Measurements from ENCODE around the gene NEIL1. TPM values are rescaled to one million over a fixed set of nuclear protein-coding genes. Genes with fewer than 3 reads are reported as not detected.

The NEIL1 gene
- total and polyA plus RNA-seq, 10 of the 15 experiments (the other 5 are each of a cell fraction or from before 2014, with no cell fraction given): 0.10 to 2.3 (median 0.66) TPM

DNA sequence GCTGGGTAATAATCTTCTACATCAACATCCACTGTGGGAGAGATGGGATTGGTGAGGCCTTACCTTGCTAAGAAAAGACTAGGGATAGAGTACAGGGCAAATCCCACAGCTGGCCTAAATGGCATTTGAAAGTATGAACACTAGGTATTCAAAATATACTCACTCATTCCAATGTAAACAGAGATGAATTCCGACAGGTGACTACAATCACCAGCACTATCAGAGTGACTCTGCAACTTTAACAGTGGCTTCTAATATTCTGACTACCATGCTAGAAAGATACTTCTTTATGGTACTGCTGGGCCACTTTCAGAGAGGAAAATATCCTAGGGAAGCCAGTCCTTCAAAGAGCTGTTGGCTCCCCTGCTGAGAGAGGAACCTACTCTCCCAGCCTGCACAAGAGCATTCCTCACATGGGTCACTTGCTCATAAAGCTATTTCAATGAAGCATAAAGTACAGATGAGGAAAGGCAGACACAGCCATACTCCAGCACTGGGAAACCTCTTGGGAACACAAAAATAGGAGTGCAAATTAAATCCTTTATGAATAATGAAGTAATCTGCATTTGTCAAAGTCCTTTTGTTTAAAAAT, 43.0 kb downstream of the NEIL1 start:
- H4K20me1 ChIP-seq (ENCODE audit: control insufficient read depth, insufficient read depth): no peaks in the 10 kb centered on the region
- SMC1A ChIA-PET (ENCODE audit: uncharacterized antibody, unreplicated experiment): interaction anchor here (0.7 to 2.0 kb wide), 3 partner anchors 22 to 231 kb away, joined by 3 to 11 read pairs (median 3); partner anchors contain the start of gene MAN2C1
- POLR2A ChIA-PET: interaction anchor here (0.6 kb wide), 2 partner anchors 107 to 1994 kb away, joined by 3 read pairs; no protein-coding TSS in a partner anchor
- H3K4me2 ChIP-seq (ENCODE audit: control insufficient read depth, insufficient read depth): no peak overlapping the region
- FAIRE-seq (no peak), DNase-seq (ENCODE audit: low read depth, low spot score) (no peak), ATAC-seq (no peak)
- no peak overlapping the region for H2AFZ ChIP-seq (ENCODE audit: control insufficient read depth, low read depth, low read length)
- no TSS peak for BruUV-seq (replicated peaks)
- H3K79me2 ChIP-seq (ENCODE audit: control insufficient read depth, insufficient read depth, low read length): no peaks in the 10 kb centered on the region
- no peak overlapping the region for H3K27ac ChIP-seq (ENCODE audit: control insufficient read depth, insufficient read depth)
- CTCF ChIA-PET: no interaction called here
- H3K36me3 ChIP-seq (ENCODE audit: control insufficient read depth in 2 of 2, insufficient read depth in 2 of 2, low read length in 1 of 2): peaks cover 26 to 38% of the 10 kb centered on the region in 2 experiments
- RAD21 ChIA-PET (ENCODE audit: unreplicated experiment): interaction anchor here (1.2 kb wide), 1 partner anchor 22 kb away, joined by 3 read pairs; no protein-coding TSS in a partner anchor
- WGBS (ENCODE audit: insufficient coverage, insufficient replicate concordance, low lambda C conversion rate, missing lambda C conversion rate): 100% methylated on average over 1 of the region's 1 CpG
- TF ChIP-seq CREB1 (IDR thresholded peaks at IDR 0.05; ENCODE audit: low read depth) (no peak), SREBF1 (IDR thresholded peaks at IDR 0.05; ENCODE audit: low read length) (no peak), FOXM1 (IDR thresholded peaks at IDR 0.05; ENCODE audit: low read depth, low read length) (no peak), MYC (IDR thresholded peaks at IDR 0.05; ENCODE audit: insufficient read depth, insufficient read length, insufficient replicate concordance, low read length, severe bottlenecking) (no peak), FOXK2 (IDR thresholded peaks at IDR 0.05) (no peak), BCL11A (IDR thresholded peaks at IDR 0.05; ENCODE audit: low read depth, low read length) (no peak), STAT1 (conservative IDR thresholded peaks at IDR 0.05) (no peak), SRF (IDR thresholded peaks at IDR 0.05; ENCODE audit: low read depth in 2 of 2, low read length in 2 of 2) (no peak)
- no peaks in the 10 kb centered on the region for H3K9me3 ChIP-seq (replicated peaks; ENCODE audit: control insufficient read depth, insufficient read depth, low read length)
- no peak overlapping the region for H3K4me3 ChIP-seq
- in situ Hi-C loops (cut with MboI): no loop called here
- H3K27me3 ChIP-seq (replicated peaks in 1 of 2; ENCODE audit: control insufficient read depth in 2 of 2, insufficient read depth in 2 of 2, low read length in 1 of 2): no peaks in the 10 kb centered on the region
- intact Hi-C loops (cut with micrococcal nuclease; ENCODE audit: unreplicated experiment): no loop called here
- H3K4me1 ChIP-seq (ENCODE audit: control insufficient read depth, insufficient read depth, low read length): peaks cover 5% of the 10 kb centered on the region
- no peak overlapping the region for H3K9ac ChIP-seq (ENCODE audit: control insufficient read depth, insufficient read depth, low read length)
